Measurements from ENCODE around the gene ETNPPL. TPM values are rescaled to one million over a fixed set of nuclear protein-coding genes. Genes with fewer than 3 reads are reported as not detected.

ETNPPL gene
- total RNA-seq, 8 experiments from 2014 or later = 0.16 to 53.0 (median 0.62) TPM; not detected in 3

DNA sequence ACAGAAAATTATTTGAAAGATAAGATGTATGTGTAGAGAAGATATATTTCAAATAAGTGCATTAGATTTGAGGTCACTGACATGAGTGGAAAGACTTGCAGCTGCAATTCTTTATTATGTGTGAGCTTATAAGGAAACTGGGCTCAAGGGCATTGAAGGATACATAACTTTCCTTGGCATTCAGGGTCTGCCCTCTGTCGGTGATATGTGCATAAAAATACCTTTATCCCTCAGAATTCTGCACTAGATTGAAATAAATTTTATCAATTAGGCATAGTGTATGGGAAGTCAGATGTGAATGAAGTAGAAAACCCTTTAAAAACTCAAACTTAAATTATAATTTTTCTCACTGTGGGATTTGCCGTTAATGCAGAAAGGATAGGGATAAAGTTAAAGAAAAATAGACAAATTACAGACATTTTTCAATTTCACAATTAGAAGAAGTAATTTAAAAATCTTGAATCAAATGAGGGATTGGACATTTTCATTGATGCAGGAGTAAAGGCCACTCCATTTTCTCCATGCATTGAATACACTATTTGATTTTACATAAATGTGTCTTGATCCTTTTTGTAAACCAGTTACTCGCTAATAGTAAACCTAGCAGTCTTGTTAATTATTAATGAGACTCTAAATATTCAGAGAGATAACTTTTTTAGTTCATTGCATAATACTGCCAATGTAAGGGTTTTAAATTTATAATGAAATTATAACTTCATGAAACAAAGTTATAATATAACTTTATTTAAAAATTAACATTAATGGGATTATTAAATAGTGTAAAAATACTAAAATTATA, 21.0 kb upstream of the ETNPPL start:
- in situ Hi-C loops (cut with MboI; ENCODE audit: low pct_unique_long_range_greater_than_20kb in 2 of 9, low sequenced_read_pairs in 9 of 9, unreplicated experiment in 9 of 9) = no loop called here
- ATAC-seq (replicated peaks in 6 of 8) = no peak
- WGBS, 10 experiments = 39 to 94% (median 70%) methylated on average over 1 to 3 of the region's 3 CpGs
- Histone ChIP-seq H3K27ac (no peak overlapping the region), H3K4me1 (replicated peaks in 1 of 2) (no peaks in the 10 kb centered on the region), H3K4me3 (no peak overlapping the region)

GRCh38 chr4:108779958-108780357, 17.1 kb upstream of the ETNPPL start:
- H3K27ac ChIP-seq = no peak overlapping the region
- no peaks in the 10 kb centered on the region for H3K4me1 ChIP-seq (replicated peaks in 1 of 2)
- in situ Hi-C loops (cut with MboI; ENCODE audit: low pct_unique_long_range_greater_than_20kb in 2 of 9, low sequenced_read_pairs in 9 of 9, unreplicated experiment in 9 of 9) = no loop called here
- H3K4me3 ChIP-seq = no peak overlapping the region
- ATAC-seq (replicated peaks in 6 of 8) = no peak

- Histone ChIP-seq H3K4me3 (no peak overlapping the region), H3K27ac (no peak overlapping the region), H3K4me1 (replicated peaks in 1 of 2) (no peaks in the 10 kb centered on the region)
- 0 to 100% (median 78%) methylated on average over 1 to 2 of the region's 2 CpGs; no CpG with 5 or more reads in 2 of the 10 experiments for WGBS, 10 experiments
- in situ Hi-C loops (cut with MboI; ENCODE audit: low pct_unique_long_range_greater_than_20kb in 2 of 9, low sequenced_read_pairs in 9 of 9, unreplicated experiment in 9 of 9) = no loop called here
- peak in 2 of 8 experiments; percentile 70 to 91 for ATAC-seq (replicated peaks in 6 of 8)
Observed at GRCh38 chr4:108777388-108777787, 14.5 kb upstream of the ETNPPL start.

DNA sequence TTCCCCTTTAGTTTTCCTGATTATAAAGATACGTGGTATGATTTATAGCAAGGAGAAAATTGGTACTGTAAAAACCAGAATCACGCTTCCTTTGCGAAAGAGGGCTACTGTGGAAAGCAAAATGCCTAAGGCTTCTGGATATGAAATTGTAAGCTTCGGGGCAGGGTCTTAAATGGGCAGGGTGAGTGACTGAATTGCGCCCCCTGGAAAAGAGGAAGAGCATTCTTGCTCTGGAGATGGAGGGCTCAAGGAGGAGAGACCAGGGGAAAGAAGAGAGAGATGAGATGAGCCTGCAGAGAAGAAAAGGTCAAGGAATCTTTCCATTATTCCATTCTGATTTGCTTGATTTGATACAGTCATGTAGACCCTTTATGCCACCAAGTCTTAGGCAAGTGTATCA, 13.1 kb upstream of the ETNPPL start:
- in situ Hi-C loops (cut with MboI; ENCODE audit: low pct_unique_long_range_greater_than_20kb in 2 of 9, low sequenced_read_pairs in 9 of 9, unreplicated experiment in 9 of 9) = no loop called here

GRCh38 chr4:108774809-108775530, 12.1 kb upstream of the ETNPPL start:
- in situ Hi-C loops (cut with MboI; ENCODE audit: low pct_unique_long_range_greater_than_20kb in 2 of 9, low sequenced_read_pairs in 9 of 9, unreplicated experiment in 9 of 9) = no loop called here

More for the DNA sequence above, 13.1 kb upstream of the ETNPPL start:
- ATAC-seq (replicated peaks in 6 of 8) = no peak
- Histone ChIP-seq H3K4me1 (replicated peaks in 1 of 2) (no peaks in the 10 kb centered on the region), H3K27ac (no peak overlapping the region), H3K4me3 (no peak overlapping the region)
- 64 to 100% (median 94%) methylated on average over 1 to 5 of the region's 5 CpGs; no CpG with 5 or more reads in 2 of the 10 experiments for WGBS, 10 experiments

DNA sequence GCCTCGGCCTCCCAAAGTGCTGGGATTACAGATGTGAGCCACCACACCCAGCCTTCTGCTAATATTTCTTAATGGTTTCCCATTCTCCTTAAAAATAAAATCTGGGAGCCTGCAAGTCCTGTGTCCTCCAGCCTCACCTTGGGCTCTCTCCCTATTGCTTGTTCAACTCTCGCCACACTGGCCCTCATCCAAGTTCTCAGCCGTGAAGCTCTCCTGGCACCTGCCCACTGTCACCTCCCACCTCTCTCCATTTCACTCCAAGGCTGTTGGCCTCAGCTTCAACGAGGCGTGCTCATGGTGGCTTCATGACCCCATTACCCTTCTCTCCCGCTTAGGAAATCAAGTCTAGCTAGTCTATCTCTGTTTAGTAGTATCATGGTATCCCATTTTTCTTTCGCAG, 9.5 kb upstream of the ETNPPL start:
- Histone ChIP-seq H3K4me1 (replicated peaks in 1 of 2) (no peaks in the 10 kb centered on the region), H3K4me3 (no peak overlapping the region), H3K27ac (no peak overlapping the region)
- ATAC-seq (replicated peaks in 6 of 8) = no peak
- in situ Hi-C loops (cut with MboI; ENCODE audit: low pct_unique_long_range_greater_than_20kb in 2 of 9, low sequenced_read_pairs in 9 of 9, unreplicated experiment in 9 of 9) = no loop called here
- WGBS, 10 experiments = 85 to 100% (median 92%) methylated on average over 2 to 7 of the region's 7 CpGs; no CpG with 5 or more reads in 3 of the 10 experiments

More at GRCh38 chr4:108774809-108775530, 12.1 kb upstream of the ETNPPL start:
- 40 to 100% (median 93%) methylated on average over 1 to 5 of the region's 5 CpGs; no CpG with 5 or more reads in 3 of the 10 experiments for WGBS, 10 experiments
- H3K27ac ChIP-seq = no peak overlapping the region
- H3K4me1 ChIP-seq (replicated peaks in 1 of 2) = no peaks in the 10 kb centered on the region
- ATAC-seq (replicated peaks in 6 of 8) = no peak
- H3K4me3 ChIP-seq = no peak overlapping the region

- WGBS, 10 experiments = 44 to 100% (median 88%) methylated on average over 1 to 3 of the region's 3 CpGs
- Histone ChIP-seq H3K27ac (no peak overlapping the region), H3K4me3 (no peak overlapping the region), H3K4me1 (replicated peaks in 1 of 2) (no peaks in the 10 kb centered on the region)
- no peak for ATAC-seq (replicated peaks in 6 of 8)
- in situ Hi-C loops (cut with MboI; ENCODE audit: low pct_unique_long_range_greater_than_20kb in 2 of 9, low sequenced_read_pairs in 9 of 9, unreplicated experiment in 9 of 9) = no loop called here
Observed at GRCh38 chr4:108766058-108766457, 3.2 kb upstream of the ETNPPL start.

GRCh38 chr4:108763986-108764385, 1.1 kb upstream of the ETNPPL start:
- in situ Hi-C loops (cut with MboI; ENCODE audit: low pct_unique_long_range_greater_than_20kb in 2 of 9, low sequenced_read_pairs in 9 of 9, unreplicated experiment in 9 of 9) = no loop called here
- H3K4me1 ChIP-seq (replicated peaks in 1 of 2) = no peaks in the 10 kb centered on the region
- 67 to 100% (median 100%) methylated on average over 1 to 4 of the region's 4 CpGs; no CpG with 5 or more reads in 6 of the 10 experiments for WGBS, 10 experiments
- H3K4me3 ChIP-seq = no peak overlapping the region
- no peak overlapping the region for H3K27ac ChIP-seq
- no peak for ATAC-seq (replicated peaks in 6 of 8)

DNA sequence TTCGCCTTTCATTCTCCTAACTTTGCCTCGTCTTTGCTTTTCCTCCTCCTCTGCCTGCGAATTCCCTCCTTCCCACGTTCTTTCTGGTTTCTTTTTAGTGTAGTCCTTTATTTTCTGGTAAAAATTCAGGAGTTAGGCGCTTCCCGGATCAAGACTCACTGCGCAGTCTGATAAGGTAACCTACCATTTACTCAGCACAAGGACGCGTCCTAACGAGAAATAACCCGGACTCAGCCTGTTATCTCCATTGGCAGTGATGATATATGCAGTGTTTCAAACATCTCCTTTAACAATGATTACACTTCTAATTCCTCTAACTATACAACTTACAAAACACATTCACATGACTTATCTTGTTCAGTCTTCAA, 357 bp upstream of the ETNPPL start:
- no peak for ATAC-seq (replicated peaks in 6 of 8)
- in situ Hi-C loops (cut with MboI; ENCODE audit: low pct_unique_long_range_greater_than_20kb in 2 of 9, low sequenced_read_pairs in 9 of 9, unreplicated experiment in 9 of 9) = no loop called here
- Histone ChIP-seq H3K4me1 (replicated peaks in 1 of 2) (no peaks in the 10 kb centered on the region), H3K4me3 (peak overlapping the region in 4 of 5 donors; percentile 37 to 48 (median 39)), H3K27ac (no peak overlapping the region)
- 27 to 80% (median 60%) methylated on average over 1 to 11 of the region's 11 CpGs for WGBS, 10 experiments

DNA sequence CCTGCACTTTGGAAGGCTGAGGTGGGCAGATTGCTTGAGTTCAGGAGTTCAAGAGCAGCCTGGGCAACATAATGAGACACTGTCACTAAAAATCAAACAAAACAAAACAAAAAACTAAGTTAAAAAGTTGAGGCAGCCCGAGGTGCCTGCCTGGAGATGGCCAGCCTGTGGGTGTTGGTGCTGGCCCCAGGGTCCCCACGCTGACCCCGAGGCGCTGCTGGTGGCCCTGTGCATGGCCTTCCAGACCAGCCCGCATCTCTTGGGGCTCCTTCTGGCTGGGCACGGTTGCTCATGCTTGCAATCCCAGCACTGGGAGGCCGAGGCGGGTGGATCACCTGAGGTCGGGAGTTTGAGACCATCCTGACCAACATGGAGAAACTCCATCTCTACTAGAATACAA, 4.4 kb downstream of the ETNPPL start:
- H3K4me1 ChIP-seq (replicated peaks in 1 of 2) = no peaks in the 10 kb centered on the region
- no peak for ATAC-seq (replicated peaks in 6 of 8)
- no peak overlapping the region for H3K4me3 ChIP-seq
- WGBS, 10 experiments = 50 to 100% (median 88%) methylated on average over 1 to 8 of the region's 9 CpGs; no CpG with 5 or more reads in 5 of the 10 experiments
- H3K27ac ChIP-seq = no peak overlapping the region
- in situ Hi-C loops (cut with MboI; ENCODE audit: low pct_unique_long_range_greater_than_20kb in 2 of 9, low sequenced_read_pairs in 9 of 9, unreplicated experiment in 9 of 9) = no loop called here

- Histone ChIP-seq H3K4me1 (replicated peaks in 1 of 2) (no peaks in the 10 kb centered on the region), H3K4me3 (no peak overlapping the region), H3K27ac (no peak overlapping the region)
- in situ Hi-C loops (cut with MboI; ENCODE audit: low pct_unique_long_range_greater_than_20kb in 2 of 9, low sequenced_read_pairs in 9 of 9, unreplicated experiment in 9 of 9) = no loop called here
- no peak for ATAC-seq (replicated peaks in 6 of 8)
Observed at GRCh38 chr4:108754327-108754726, 8.5 kb downstream of the ETNPPL start.

- H3K27ac ChIP-seq = no peak overlapping the region
- ATAC-seq (replicated peaks in 6 of 8) = no peak
- in situ Hi-C loops (cut with MboI; ENCODE audit: low pct_unique_long_range_greater_than_20kb in 2 of 9, low sequenced_read_pairs in 9 of 9, unreplicated experiment in 9 of 9) = no loop called here
- 64 to 100% (median 80%) methylated on average over 1 to 3 of the region's 3 CpGs; no CpG with 5 or more reads in 2 of the 10 experiments for WGBS, 10 experiments
- no peak overlapping the region for H3K4me3 ChIP-seq
- no peaks in the 10 kb centered on the region for H3K4me1 ChIP-seq (replicated peaks in 1 of 2)
Observed at GRCh38 chr4:108751321-108751720, 11.5 kb downstream of the ETNPPL start.

GRCh38 chr4:108749119-108749518, 13.7 kb downstream of the ETNPPL start:
- no peak for ATAC-seq (replicated peaks in 6 of 8)
- no peak overlapping the region for H3K4me3 ChIP-seq
- in situ Hi-C loops (cut with MboI; ENCODE audit: low pct_unique_long_range_greater_than_20kb in 2 of 9, low sequenced_read_pairs in 9 of 9, unreplicated experiment in 9 of 9) = no loop called here
- no peak overlapping the region for H3K27ac ChIP-seq
- 42 to 98% (median 89%) methylated on average over 2 to 8 of the region's 8 CpGs; no CpG with 5 or more reads in 2 of the 10 experiments for WGBS, 10 experiments
- H3K4me1 ChIP-seq (replicated peaks in 1 of 2) = no peaks in the 10 kb centered on the region

All from motor neuron (in vitro differentiated cells).